GM13976 (cell line): ENCODE results near the gene IGFBP5.
A peak's percentile ranks its signal among the peaks of the same experiment; 100 is the strongest.

ENCODE experiments used
- DNase-seq: peaks from one replicate; pipeline ENCODE4 v3.0.0; 2012; ENCODE audit warnings: low spot score
- CTCF ChIP-seq: IDR thresholded peaks from 2 replicates; pipeline ENCODE4 v1.5.1; 2012; ENCODE audit warnings: borderline replicate concordance, mild to moderate bottlenecking; ENCODE audit not compliant: insufficient read depth; ENCODE audit errors: extremely low read depth, missing control alignments, control extremely low read depth
- in situ Hi-C: fragments of 300-500 bp; cut with MboI; formaldehyde crosslinking; loops from one replicate; pipeline ENCODE4 v1.12.0; 2022; ENCODE audit warnings: low sequenced_read_pairs, mixed read lengths, inconsistent platforms; ENCODE audit not compliant: unreplicated experiment

The IGFBP5 gene

DNA sequence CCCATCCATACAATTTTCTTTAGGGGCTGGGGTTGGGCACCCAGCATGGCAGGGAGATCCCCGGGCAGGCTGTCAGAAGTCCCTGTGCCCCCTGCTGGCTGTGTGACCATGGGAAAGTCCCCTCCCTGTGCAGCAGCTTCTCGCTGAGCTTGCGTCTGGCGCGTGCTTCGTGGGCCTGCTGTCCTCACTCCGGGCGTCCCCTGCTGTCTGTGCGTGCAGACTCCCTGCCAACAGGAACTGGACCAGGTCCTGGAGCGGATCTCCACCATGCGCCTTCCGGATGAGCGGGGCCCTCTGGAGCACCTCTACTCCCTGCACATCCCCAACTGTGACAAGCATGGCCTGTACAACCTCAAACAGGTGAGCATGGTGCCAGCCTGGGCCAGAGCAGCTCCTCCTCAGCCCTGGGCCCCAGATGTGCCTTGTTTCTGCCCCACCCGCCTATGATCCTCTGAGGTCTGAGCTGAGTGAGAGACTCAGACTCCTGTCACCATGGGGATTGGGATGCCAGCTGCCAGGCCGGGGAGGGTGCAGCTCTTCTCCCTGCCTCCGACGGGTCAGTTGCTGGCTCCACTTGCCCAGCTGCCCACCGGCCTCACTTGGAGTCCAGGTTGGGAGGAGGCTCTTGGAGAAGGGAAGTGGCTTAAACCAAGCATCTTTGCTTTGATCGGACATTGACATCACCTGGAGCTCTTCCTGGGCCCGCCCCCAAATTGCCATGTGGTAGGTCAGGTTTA is 33.5 kb downstream of the IGFBP5 start:
- peak; percentile 52 for DNase-seq
- TF ChIP-seq CTCF, result no peak
- in situ Hi-C loops, result loop anchor here (25.0 kb wide), 1 partner anchor 450 kb away; no protein-coding TSS in a partner anchor

DNA sequence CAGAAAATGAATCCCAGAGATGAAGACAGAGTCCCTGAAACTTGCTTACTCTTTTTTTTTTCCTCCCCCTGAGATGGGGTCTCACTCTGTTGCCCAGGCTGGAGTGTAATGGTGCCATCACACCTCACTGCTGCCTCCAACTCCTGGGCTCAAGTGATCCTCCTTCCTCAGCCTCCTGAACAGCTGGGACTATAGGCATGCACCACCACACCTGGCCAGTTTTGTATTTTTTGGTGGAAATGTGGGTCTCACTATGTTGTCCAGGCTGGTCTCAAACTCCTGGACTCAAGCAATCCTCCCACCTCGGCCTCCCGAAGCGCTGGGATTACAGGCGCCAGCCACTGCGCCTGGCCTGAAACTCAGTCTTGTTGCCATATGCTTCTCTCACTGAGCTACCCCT is 34.3 kb downstream of the IGFBP5 start:
- no peak for DNase-seq
- no peak for TF ChIP-seq CTCF
- in situ Hi-C loops, result loop anchor here (25.0 kb wide), 1 partner anchor 449 kb away; no protein-coding TSS in a partner anchor

DNA sequence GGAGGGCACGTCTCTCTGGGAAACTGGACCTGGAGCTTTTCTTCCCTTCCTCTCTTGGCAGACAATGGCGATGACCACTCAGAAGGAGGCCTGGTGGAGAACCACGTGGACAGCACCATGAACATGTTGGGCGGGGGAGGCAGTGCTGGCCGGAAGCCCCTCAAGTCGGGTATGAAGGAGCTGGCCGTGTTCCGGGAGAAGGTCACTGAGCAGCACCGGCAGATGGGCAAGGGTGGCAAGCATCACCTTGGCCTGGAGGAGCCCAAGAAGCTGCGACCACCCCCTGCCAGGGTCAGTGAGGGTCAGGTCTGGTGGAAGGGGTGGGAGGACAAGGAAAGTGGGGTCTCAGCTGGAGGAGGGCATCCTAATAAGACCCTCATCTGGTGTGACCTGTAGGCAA is 34.9 kb downstream of the IGFBP5 start:
- TF ChIP-seq CTCF, result no peak
- in situ Hi-C loops, result loop anchor here (25.0 kb wide), 1 partner anchor 448 kb away; no protein-coding TSS in a partner anchor
- DNase-seq, result no peak

GRCh38 chr2:216659276-216659675 is 36.1 kb downstream of the IGFBP5 start:
- in situ Hi-C loops, result loop anchor here (25.0 kb wide), 1 partner anchor 447 kb away; no protein-coding TSS in a partner anchor

GRCh38 chr2:216658757-216659156 is 36.6 kb downstream of the IGFBP5 start:
- TF ChIP-seq CTCF, result no peak
- DNase-seq, result no peak
- in situ Hi-C loops, result loop anchor here (25.0 kb wide), 1 partner anchor 446 kb away; no protein-coding TSS in a partner anchor

More at GRCh38 chr2:216659276-216659675, 36.1 kb downstream of the IGFBP5 start:
- TF ChIP-seq CTCF, result no peak
- DNase-seq, result no peak

- no peak for DNase-seq
- TF ChIP-seq CTCF, result no peak
- in situ Hi-C loops, result loop anchor here (25.0 kb wide), 1 partner anchor 446 kb away; no protein-coding TSS in a partner anchor
Measured at GRCh38 chr2:216657980-216658379, 37.4 kb downstream of the IGFBP5 start.
